Renal pelvis (tissue), 4 donors: ENCODE results near the gene SAFB2. TPM values are rescaled to one million over a fixed set of nuclear protein-coding genes. Genes with fewer than 3 reads are reported as not detected.
"Not testable (repeated sequence)": the region's sequence is repeated elsewhere in the genome, so short reads cannot be mapped to it uniquely, and the experiment has no call there.

ENCODE experiments used
- DNase-seq: peaks from one replicate; pipeline ENCODE4 v3.0.0-alpha.2; 2013
- polyA plus RNA-seq, 3 donors: library from polyadenylated mRNA; unstranded; fragments of 120-200 nt; gene quantifications; one replicate each; pipeline ENCODE4 v1.2.1, GENCODE V29; 2013; ENCODE audit not compliant: insufficient read length in 3 of 3

Gene SAFB2
- polyA plus RNA-seq, 3 donors = 74.0 to 118 (median 105) TPM

GRCh38 chr19:5609881-5610448 is 12.6 kb downstream of the SAFB2 start:
- DNase-seq = no peak

- DNase-seq = not testable (repeated sequence)
Observed at GRCh38 chr19:5608766-5609165, 13.8 kb downstream of the SAFB2 start.

- no peak for DNase-seq
Observed at GRCh38 chr19:5608291-5608690, 14.3 kb downstream of the SAFB2 start.

- no peak for DNase-seq
Observed at GRCh38 chr19:5607318-5608275, 15.0 kb downstream of the SAFB2 start.

GRCh38 chr19:5605362-5605761 is 17.2 kb downstream of the SAFB2 start:
- no peak for DNase-seq

- no peak for DNase-seq
Observed at GRCh38 chr19:5603626-5604025, 18.9 kb downstream of the SAFB2 start.

- no peak for DNase-seq
Observed at GRCh38 chr19:5600797-5601196, 21.8 kb downstream of the SAFB2 start.

GRCh38 chr19:5595745-5596144 is 26.8 kb downstream of the SAFB2 start:
- no peak for DNase-seq

GRCh38 chr19:5595129-5595528 is 27.4 kb downstream of the SAFB2 start:
- no peak for DNase-seq

- DNase-seq = no peak
Observed at GRCh38 chr19:5594521-5594950, 28.0 kb downstream of the SAFB2 start.

GRCh38 chr19:5593343-5594255 is 29.0 kb downstream of the SAFB2 start:
- DNase-seq = no peak

- DNase-seq = no peak
Observed at GRCh38 chr19:5592531-5593342, 29.8 kb downstream of the SAFB2 start.

GRCh38 chr19:5591476-5591875 is 31.1 kb downstream of the SAFB2 start:
- no peak for DNase-seq

- no peak for DNase-seq
Observed at GRCh38 chr19:5590865-5591154, 31.8 kb downstream of the SAFB2 start.

GRCh38 chr19:5590151-5590864 is 32.3 kb downstream of the SAFB2 start:
- DNase-seq = no peak

GRCh38 chr19:5588906-5589676 is 33.5 kb downstream of the SAFB2 start:
- no peak for DNase-seq

GRCh38 chr19:5588441-5588840 is 34.1 kb downstream of the SAFB2 start:
- no peak for DNase-seq

- no peak for DNase-seq
Observed at GRCh38 chr19:5587661-5588060, 34.9 kb downstream of the SAFB2 start.

- DNase-seq = no peak
Observed at GRCh38 chr19:5587071-5587455, 35.5 kb downstream of the SAFB2 start.
